Measurements from ENCODE around the gene LRBA. TPM values are rescaled to one million over a fixed set of nuclear protein-coding genes. Genes with fewer than 3 reads are reported as not detected.

LRBA gene
- total and polyA plus RNA-seq, 2 donors = 11.6 to 92.0 TPM

- Histone ChIP-seq H3K4me1 (ENCODE audit: insufficient read depth) (no peaks in the 10 kb centered on the region), H3K36me3 (ENCODE audit: insufficient read depth) (no peaks in the 10 kb centered on the region), H3K4me3 (ENCODE audit: low read depth, low read length) (no peak overlapping the region), H3K27ac (ENCODE audit: low read depth) (no peak overlapping the region)
- 67% methylated on average over 6 of the region's 6 CpGs for WGBS
- no peak for DNase-seq (ENCODE audit: extremely low spot score)
Observed at GRCh38 chr4:150224896-150225591, 790.0 kb downstream of the LRBA start.

- WGBS = 48% methylated on average over 4 of the region's 4 CpGs
- no peaks in the 10 kb centered on the region for H3K4me1 ChIP-seq (ENCODE audit: insufficient read depth)
- no peaks in the 10 kb centered on the region for H3K36me3 ChIP-seq (ENCODE audit: insufficient read depth)
- no peak overlapping the region for H3K4me3 ChIP-seq (ENCODE audit: low read depth, low read length)
- no peak for DNase-seq (ENCODE audit: extremely low spot score)
- no peak overlapping the region for H3K27ac ChIP-seq (ENCODE audit: low read depth)
Observed at GRCh38 chr4:150219841-150220240, 795.2 kb downstream of the LRBA start.

- Histone ChIP-seq H3K4me3 (ENCODE audit: low read depth, low read length) (no peak overlapping the region), H3K36me3 (ENCODE audit: insufficient read depth) (no peaks in the 10 kb centered on the region), H3K4me1 (ENCODE audit: insufficient read depth) (no peaks in the 10 kb centered on the region), H3K27ac (ENCODE audit: low read depth) (no peak overlapping the region)
- 98% methylated on average over 2 of the region's 2 CpGs for WGBS
- DNase-seq (ENCODE audit: extremely low spot score) = no peak
Observed at GRCh38 chr4:150218447-150218846, 796.6 kb downstream of the LRBA start.

- H3K36me3 ChIP-seq (ENCODE audit: insufficient read depth) = no peaks in the 10 kb centered on the region
- no peak overlapping the region for H3K4me3 ChIP-seq (ENCODE audit: low read depth, low read length)
- no peak overlapping the region for H3K27ac ChIP-seq (ENCODE audit: low read depth)
- no peak for DNase-seq (ENCODE audit: extremely low spot score)
- no peaks in the 10 kb centered on the region for H3K4me1 ChIP-seq (ENCODE audit: insufficient read depth)
- WGBS = 65% methylated on average over 8 of the region's 8 CpGs
Observed at GRCh38 chr4:150217808-150218207, 797.3 kb downstream of the LRBA start.

- Histone ChIP-seq H3K27ac (ENCODE audit: low read depth) (no peak overlapping the region), H3K36me3 (ENCODE audit: insufficient read depth) (no peaks in the 10 kb centered on the region), H3K4me3 (ENCODE audit: low read depth, low read length) (no peak overlapping the region), H3K4me1 (ENCODE audit: insufficient read depth) (no peaks in the 10 kb centered on the region)
- peak; percentile 53 for DNase-seq (ENCODE audit: extremely low spot score)
- WGBS = 22% methylated on average over 3 of the region's 3 CpGs
Observed at GRCh38 chr4:150217192-150217591, 797.9 kb downstream of the LRBA start.

- Histone ChIP-seq H3K4me1 (ENCODE audit: insufficient read depth) (no peaks in the 10 kb centered on the region), H3K4me3 (ENCODE audit: low read depth, low read length) (no peak overlapping the region), H3K27ac (ENCODE audit: low read depth) (no peak overlapping the region), H3K36me3 (ENCODE audit: insufficient read depth) (no peaks in the 10 kb centered on the region)
- 89% methylated on average over 5 of the region's 5 CpGs for WGBS
- DNase-seq (ENCODE audit: extremely low spot score) = no peak
Observed at GRCh38 chr4:150216726-150217125, 798.4 kb downstream of the LRBA start.

- 79% methylated on average over 3 of the region's 3 CpGs for WGBS
- no peaks in the 10 kb centered on the region for H3K4me1 ChIP-seq (ENCODE audit: insufficient read depth)
- no peak overlapping the region for H3K4me3 ChIP-seq (ENCODE audit: low read depth, low read length)
- no peak for DNase-seq (ENCODE audit: extremely low spot score)
- no peak overlapping the region for H3K27ac ChIP-seq (ENCODE audit: low read depth)
- no peaks in the 10 kb centered on the region for H3K36me3 ChIP-seq (ENCODE audit: insufficient read depth)
Observed at GRCh38 chr4:150215601-150216000, 799.5 kb downstream of the LRBA start.

Small RNA genes within 50 kb of the gene (small RNA-seq; reads per million reads assigned to genes)
- gene RNA5SP168 = not detected

Other genes starting within 250 kb of the LRBA start
- gene RPS3A, start 84.3 kb upstream of the LRBA start, total RNA-seq = 2,970 TPM
- 2,643 TPM for gene RPS3A, start 84.3 kb upstream of the LRBA start, polyA plus RNA-seq

Data from urinary bladder (tissue), 4 donors.